Measurements from ENCODE around the gene AK4.

DNA sequence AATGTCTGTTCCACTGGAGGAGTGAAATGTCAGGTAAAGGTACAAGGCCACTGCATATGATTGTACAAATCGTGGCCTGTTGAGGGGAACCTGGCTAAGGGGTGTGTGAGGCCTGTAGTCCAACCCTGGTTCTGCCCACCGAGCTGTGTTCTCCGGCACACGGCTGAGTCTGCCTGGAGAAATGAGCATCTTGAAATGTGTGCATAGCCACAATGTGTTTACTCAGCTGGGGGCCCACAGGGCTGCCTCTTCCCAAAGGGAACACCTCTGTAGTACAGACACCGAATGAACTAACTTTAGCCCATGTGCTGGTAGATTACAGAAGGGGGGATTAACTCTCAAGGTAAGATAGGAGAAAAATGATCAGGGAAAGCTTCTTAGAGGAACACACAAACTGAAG, 30.2 kb downstream of the AK4 start:
- TF ChIP-seq, protein P1, sequence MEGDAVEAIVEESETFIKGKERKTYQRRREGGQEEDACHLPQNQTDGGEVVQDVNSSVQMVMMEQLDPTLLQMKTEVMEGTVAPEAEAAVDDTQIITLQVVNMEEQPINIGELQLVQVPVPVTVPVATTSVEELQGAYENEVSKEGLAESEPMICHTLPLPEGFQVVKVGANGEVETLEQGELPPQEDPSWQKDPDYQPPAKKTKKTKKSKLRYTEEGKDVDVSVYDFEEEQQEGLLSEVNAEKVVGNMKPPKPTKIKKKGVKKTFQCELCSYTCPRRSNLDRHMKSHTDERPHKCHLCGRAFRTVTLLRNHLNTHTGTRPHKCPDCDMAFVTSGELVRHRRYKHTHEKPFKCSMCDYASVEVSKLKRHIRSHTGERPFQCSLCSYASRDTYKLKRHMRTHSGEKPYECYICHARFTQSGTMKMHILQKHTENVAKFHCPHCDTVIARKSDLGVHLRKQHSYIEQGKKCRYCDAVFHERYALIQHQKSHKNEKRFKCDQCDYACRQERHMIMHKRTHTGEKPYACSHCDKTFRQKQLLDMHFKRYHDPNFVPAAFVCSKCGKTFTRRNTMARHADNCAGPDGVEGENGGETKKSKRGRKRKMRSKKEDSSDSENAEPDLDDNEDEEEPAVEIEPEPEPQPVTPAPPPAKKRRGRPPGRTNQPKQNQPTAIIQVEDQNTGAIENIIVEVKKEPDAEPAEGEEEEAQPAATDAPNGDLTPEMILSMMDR (IDR thresholded peaks at IDR 0.05): no peak
- no peak for TF ChIP-seq POLR2A (IDR thresholded peaks at IDR 0.05)

Data from breast epithelium (tissue), 3 donors.